Fibroblast of villous mesenchyme (primary cell): ENCODE measurements around the gene ANKRD66. TPM values are rescaled to one million over a fixed set of nuclear protein-coding genes. Genes with fewer than 3 reads are reported as not detected.
"Not testable (repeated sequence)": the region's sequence is repeated elsewhere in the genome, so short reads cannot be mapped to it uniquely, and the experiment has no call there.

ENCODE experiments used
- DNase-seq: peaks from one replicate; pipeline ENCODE4 v3.0.0-alpha.2; 2010; ENCODE audit warnings: low read depth
- H3K4me3 ChIP-seq: 2 replicates; pipeline ENCODE4 v1.5.1; 2011; ENCODE audit warnings: low read depth, mild to moderate bottlenecking, low read length
- total RNA-seq: library from RNA; depleted of rRNA; stranded (reverse); fragments of >200 nt; gene quantifications from 2 replicates; pipeline ENCODE4 v1.2.3, GENCODE V29; 2012
- TF ChIP-seq, protein P1 (sequence below): IDR thresholded peaks from 2 replicates; pipeline ENCODE4 v1.5.1; 2012; ENCODE audit warnings: low read depth, mild to moderate bottlenecking, low read length; ENCODE audit not compliant: insufficient read depth

The ANKRD66 gene
- total RNA-seq, 1 donor, result not detected

DNA sequence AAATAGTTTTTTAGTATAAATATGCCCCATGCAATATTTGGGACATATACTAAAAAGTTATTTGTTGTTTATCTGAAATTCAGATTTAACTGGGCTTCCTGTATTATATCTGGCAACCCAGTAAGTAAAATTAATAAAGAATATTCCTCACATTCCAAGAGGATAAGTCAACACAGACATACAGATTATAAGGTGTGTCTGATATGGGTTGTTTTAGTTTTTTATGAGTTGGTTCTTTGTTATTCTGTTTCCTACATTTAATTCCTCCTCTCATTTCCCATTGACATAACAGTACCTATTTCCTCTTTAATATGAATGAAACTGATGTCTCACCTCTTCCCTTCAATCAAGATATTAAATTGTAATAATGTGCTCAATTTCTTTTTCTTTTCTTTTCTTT lies 9.8 kb upstream of the ANKRD66 start:
- DNase-seq, result no peak
- H3K4me3 ChIP-seq, result no peak overlapping the region
- TF ChIP-seq, protein P1, sequence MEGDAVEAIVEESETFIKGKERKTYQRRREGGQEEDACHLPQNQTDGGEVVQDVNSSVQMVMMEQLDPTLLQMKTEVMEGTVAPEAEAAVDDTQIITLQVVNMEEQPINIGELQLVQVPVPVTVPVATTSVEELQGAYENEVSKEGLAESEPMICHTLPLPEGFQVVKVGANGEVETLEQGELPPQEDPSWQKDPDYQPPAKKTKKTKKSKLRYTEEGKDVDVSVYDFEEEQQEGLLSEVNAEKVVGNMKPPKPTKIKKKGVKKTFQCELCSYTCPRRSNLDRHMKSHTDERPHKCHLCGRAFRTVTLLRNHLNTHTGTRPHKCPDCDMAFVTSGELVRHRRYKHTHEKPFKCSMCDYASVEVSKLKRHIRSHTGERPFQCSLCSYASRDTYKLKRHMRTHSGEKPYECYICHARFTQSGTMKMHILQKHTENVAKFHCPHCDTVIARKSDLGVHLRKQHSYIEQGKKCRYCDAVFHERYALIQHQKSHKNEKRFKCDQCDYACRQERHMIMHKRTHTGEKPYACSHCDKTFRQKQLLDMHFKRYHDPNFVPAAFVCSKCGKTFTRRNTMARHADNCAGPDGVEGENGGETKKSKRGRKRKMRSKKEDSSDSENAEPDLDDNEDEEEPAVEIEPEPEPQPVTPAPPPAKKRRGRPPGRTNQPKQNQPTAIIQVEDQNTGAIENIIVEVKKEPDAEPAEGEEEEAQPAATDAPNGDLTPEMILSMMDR, result no peak

DNA sequence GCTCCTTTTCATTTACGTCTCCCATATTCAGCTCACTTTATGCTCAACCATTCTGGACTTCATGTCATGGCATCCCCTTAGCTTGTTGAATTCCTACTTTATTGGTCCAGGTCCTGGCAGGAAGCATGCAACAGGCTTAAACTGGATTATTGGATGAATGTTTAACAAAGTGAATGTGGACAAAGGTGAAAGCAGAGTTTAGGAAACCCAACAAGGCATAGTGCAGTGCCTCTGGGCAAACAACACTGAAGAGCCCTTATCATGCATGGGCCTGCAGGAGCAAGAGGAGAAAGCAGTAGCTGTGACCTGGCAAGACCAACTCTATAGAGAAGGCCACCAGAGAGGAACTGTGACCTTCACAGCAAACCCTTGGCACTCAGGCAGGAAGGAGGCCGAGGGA lies 5.3 kb upstream of the ANKRD66 start:
- no peak for DNase-seq
- TF ChIP-seq, protein P1, result no peak
- H3K4me3 ChIP-seq, result no peak overlapping the region

DNA sequence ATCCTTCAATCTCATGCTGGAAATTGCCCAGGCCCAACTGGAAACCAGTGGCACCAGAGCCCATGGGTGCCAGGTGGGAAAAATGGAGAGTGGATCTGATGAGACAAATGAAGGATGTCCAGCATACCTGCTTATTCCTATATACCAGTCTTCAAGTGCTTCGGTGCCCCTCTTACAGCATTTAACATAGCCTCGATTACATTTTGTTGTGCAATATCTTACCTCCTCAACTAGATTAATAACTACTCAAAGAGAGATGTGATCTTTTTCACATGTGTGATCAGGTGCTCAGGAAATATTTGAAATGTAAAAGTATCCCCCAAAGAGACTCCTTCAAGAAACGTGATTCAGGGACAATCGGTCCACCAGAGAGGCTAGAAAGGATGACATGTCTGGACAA lies 4.8 kb upstream of the ANKRD66 start:
- no peak overlapping the region for H3K4me3 ChIP-seq
- no peak for DNase-seq

DNA sequence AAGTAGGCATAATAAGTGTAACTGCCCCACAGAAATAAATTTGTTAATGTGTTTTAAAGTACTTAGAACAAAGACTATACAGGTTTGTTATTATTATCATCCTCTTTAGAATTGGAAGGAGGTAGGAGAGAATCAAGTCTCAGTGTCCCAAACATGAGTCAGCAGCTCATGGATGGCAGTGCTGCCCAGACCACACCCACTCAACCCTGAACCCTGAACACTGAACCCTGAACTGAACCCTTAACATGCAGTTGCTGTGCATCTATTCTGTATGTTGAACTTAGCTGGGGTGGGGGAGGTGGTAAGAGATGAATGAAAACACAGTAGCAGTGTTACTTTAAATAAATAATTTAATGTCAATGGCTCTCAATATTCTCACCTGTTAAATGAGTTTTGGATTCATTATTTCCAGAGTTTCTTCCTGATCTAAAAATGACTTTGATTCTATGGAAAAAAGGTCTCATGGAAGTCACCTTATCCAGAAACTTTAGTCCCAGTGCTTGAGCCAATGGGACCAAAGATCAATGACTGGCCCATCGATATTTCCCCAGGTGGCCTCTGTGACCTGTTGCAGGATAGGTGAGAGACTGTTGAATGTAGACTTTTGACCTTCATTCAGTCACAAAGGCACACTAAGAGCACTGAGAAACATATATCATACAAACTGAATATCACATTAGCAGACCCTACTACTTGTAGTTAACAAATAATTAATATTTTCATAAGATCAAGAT lies 3.1 kb upstream of the ANKRD66 start:
- no peak for DNase-seq
- TF ChIP-seq, protein P1, result no peak
- H3K4me3 ChIP-seq, result no peak overlapping the region

More for the DNA sequence above, 4.8 kb upstream of the ANKRD66 start:
- TF ChIP-seq, protein P1, result no peak

DNA sequence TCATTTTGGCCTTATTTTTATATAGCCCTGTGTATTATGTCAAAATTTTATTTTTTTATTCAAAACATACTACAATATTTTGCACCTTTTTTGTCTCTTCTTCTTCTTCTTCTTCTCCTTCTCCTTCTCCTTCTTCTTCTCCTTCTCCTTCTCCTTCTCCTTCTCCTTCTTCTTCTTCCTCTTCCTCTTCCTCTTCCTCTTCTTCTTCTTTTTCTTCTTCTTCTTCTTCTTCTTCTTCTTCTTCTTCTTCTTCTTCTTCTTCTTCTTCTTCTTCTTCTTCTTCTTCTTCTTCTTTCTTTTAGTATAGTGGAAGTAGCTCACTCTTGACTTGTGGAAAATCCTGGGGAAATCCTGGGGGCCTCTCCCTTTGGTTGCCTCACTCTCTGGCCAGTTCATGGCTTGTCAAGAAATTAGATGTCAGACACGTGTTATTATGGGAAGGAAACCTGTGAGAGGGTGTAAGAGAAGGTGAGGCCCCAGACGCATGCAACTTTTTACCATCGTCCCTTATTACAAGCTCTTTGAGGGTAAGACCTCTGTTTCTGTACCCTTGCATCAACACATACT lies 2.5 kb upstream of the ANKRD66 start:
- not testable (repeated sequence) for H3K4me3 ChIP-seq, DNase-seq

DNA sequence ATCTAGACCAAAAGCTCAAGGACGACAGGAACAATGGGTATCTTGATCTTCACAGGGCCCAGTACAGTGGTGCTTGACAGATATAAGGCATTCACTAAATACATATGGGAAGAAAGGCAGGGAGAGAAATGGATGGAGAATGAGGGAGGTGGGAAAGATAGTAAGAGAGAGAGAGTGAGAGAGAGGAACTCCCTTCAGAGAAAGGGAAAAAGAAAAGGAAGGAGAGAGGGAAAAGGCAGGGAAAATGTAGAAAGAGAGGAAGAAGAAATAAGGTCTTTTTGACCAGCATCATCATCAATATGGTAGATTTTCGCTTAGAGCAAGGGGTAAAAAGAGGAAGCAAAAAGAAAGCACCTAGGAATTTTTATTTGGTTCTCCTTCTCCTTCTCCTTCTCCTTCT lies 760 bp upstream of the ANKRD66 start:
- TF ChIP-seq, protein P1, result no peak
- no peak overlapping the region for H3K4me3 ChIP-seq
- DNase-seq, result no peak

DNA sequence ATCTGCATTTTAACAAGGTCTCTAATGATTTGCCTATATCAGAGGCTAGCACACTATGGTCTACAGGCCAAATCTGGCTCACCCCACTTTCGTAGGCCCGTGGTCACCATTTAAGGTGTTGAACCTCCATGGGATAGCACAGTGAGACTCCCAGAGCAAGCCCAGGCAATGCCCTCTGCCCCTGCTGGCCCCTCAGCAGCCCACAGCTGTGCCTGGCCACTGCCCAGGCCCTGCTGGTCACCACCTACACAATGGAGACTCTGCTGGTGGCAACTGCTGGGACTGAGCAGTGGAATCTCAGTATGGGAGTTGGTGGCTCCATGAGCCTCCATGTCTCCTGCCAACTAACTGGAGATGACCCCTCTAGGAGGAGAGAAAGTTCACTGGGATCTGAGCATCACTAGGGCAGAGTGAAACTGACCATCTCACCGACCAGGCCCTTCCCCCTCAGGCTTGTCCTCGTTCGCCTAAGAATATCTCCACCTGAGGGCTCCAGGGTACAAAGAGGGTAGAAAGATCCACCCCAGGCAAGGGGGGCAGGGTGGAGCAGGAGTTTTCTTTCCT lies 2.3 kb downstream of the ANKRD66 start:
- no peak for DNase-seq
- no peak overlapping the region for H3K4me3 ChIP-seq
- TF ChIP-seq, protein P1, result no peak
